GM21717 (cell line): Measurements from ENCODE around the gene DCAF17.
"Not testable (repeated sequence)": the region's sequence is repeated elsewhere in the genome, so short reads cannot be mapped to it uniquely, and the experiment has no call there.

Experiments
- ATAC-seq: cut with Tn5 transposase; IDR thresholded peaks from one replicate; pipeline ENCODE4 v1.9.1; 2021; ENCODE audit warnings: mild to moderate bottlenecking, moderate library complexity; ENCODE audit not compliant: unreplicated experiment

Gene DCAF17

GRCh38 chr2:171410101-171410500 lies 23.9 kb upstream of the DCAF17 start:
- no peak for ATAC-seq

GRCh38 chr2:171410624-171411023 lies 23.4 kb upstream of the DCAF17 start:
- no peak for ATAC-seq

GRCh38 chr2:171411214-171411613 lies 22.8 kb upstream of the DCAF17 start:
- ATAC-seq, result no peak

- no peak for ATAC-seq
These were observed 22.1 kb upstream of the DCAF17 start for GRCh38 chr2:171411791-171412483.

GRCh38 chr2:171412571-171413175 lies 21.4 kb upstream of the DCAF17 start:
- ATAC-seq, result no peak

GRCh38 chr2:171414645-171415044 lies 19.4 kb upstream of the DCAF17 start:
- ATAC-seq, result not testable (repeated sequence)

GRCh38 chr2:171416009-171416926 lies 17.8 kb upstream of the DCAF17 start:
- ATAC-seq, result peak; percentile 74

GRCh38 chr2:171419333-171419732 lies 14.7 kb upstream of the DCAF17 start:
- no peak for ATAC-seq

- no peak for ATAC-seq
These were observed 13.1 kb upstream of the DCAF17 start for GRCh38 chr2:171420728-171421563.

GRCh38 chr2:171422710-171423495 lies 11.1 kb upstream of the DCAF17 start:
- not testable (repeated sequence) for ATAC-seq

- ATAC-seq, result no peak
These were observed 3.3 kb upstream of the DCAF17 start for GRCh38 chr2:171430516-171431410.

- no peak for ATAC-seq
These were observed 2.3 kb upstream of the DCAF17 start for GRCh38 chr2:171431677-171432167.

GRCh38 chr2:171432206-171432968 lies 1.6 kb upstream of the DCAF17 start:
- no peak for ATAC-seq

- ATAC-seq, result peak; percentile 25
These were observed 860 bp upstream of the DCAF17 start for GRCh38 chr2:171432969-171433762.

GRCh38 chr2:171433763-171434012 lies 338 bp upstream of the DCAF17 start, which contains the start of gene METTL8:
Gene METTL8, minus strand, starts transcription at chr2:171433990. Its CDS starts 41,805 bp downstream, at chr2:171392185.
- no peak for ATAC-seq

GRCh38 chr2:171436307-171436706 lies 2.3 kb downstream of the DCAF17 start:
- no peak for ATAC-seq

- ATAC-seq, result no peak
These were observed 7.4 kb downstream of the DCAF17 start for GRCh38 chr2:171441470-171441869.
